ENCODE results near the gene LRP6.
"Not testable (repeated sequence)": the region's sequence is repeated elsewhere in the genome, so short reads cannot be mapped to it uniquely, and the experiment has no call there.

LRP6 gene

GRCh38 chr12:12266873-12267741, at the start of gene LRP6:
TSS of gene LRP6 (minus strand) at chr12:12267044. CDS start at chr12:12266735, 309 bp downstream.
- peak; percentile 92 for DNase-seq (ENCODE audit: low spot score)
- in situ Hi-C loops (cut with MboI; ENCODE audit: low sequenced_read_pairs, unreplicated experiment) = no loop called here
- no peak for TF ChIP-seq CTCF (IDR thresholded peaks at IDR 0.05; ENCODE audit: borderline replicate concordance, control extremely low read depth, extremely low read depth, insufficient read depth, missing control alignments)

- in situ Hi-C loops (cut with MboI; ENCODE audit: low sequenced_read_pairs, unreplicated experiment) = no loop called here
- DNase-seq (ENCODE audit: low spot score) = no peak
- TF ChIP-seq CTCF (IDR thresholded peaks at IDR 0.05; ENCODE audit: borderline replicate concordance, control extremely low read depth, extremely low read depth, insufficient read depth, missing control alignments) = no peak
Observed at GRCh38 chr12:12315838-12316237, 49.0 kb upstream of the LRP6 start.

- in situ Hi-C loops (cut with MboI; ENCODE audit: low sequenced_read_pairs, unreplicated experiment); DNase-seq (ENCODE audit: low spot score): not testable (repeated sequence)
Observed at GRCh38 chr12:12310695-12311094, 43.9 kb upstream of the LRP6 start.

- TF ChIP-seq CTCF (IDR thresholded peaks at IDR 0.05; ENCODE audit: borderline replicate concordance, control extremely low read depth, extremely low read depth, insufficient read depth, missing control alignments) = no peak
- in situ Hi-C loops (cut with MboI; ENCODE audit: low sequenced_read_pairs, unreplicated experiment) = no loop called here
- no peak for DNase-seq (ENCODE audit: low spot score)
Observed at GRCh38 chr12:12305568-12306300, 38.9 kb upstream of the LRP6 start.

- in situ Hi-C loops (cut with MboI; ENCODE audit: low sequenced_read_pairs, unreplicated experiment) = no loop called here
- no peak for TF ChIP-seq CTCF (IDR thresholded peaks at IDR 0.05; ENCODE audit: borderline replicate concordance, control extremely low read depth, extremely low read depth, insufficient read depth, missing control alignments)
- no peak for DNase-seq (ENCODE audit: low spot score)
Observed at GRCh38 chr12:12302976-12303375, 36.1 kb upstream of the LRP6 start.

GRCh38 chr12:12301122-12301521, 34.3 kb upstream of the LRP6 start:
- no peak for TF ChIP-seq CTCF (IDR thresholded peaks at IDR 0.05; ENCODE audit: borderline replicate concordance, control extremely low read depth, extremely low read depth, insufficient read depth, missing control alignments)
- in situ Hi-C loops (cut with MboI; ENCODE audit: low sequenced_read_pairs, unreplicated experiment) = no loop called here

More at GRCh38 chr12:12301122-12301521, 34.3 kb upstream of the LRP6 start:
- DNase-seq (ENCODE audit: low spot score) = no peak
